ENCODE results near the gene UNK.

DNA sequence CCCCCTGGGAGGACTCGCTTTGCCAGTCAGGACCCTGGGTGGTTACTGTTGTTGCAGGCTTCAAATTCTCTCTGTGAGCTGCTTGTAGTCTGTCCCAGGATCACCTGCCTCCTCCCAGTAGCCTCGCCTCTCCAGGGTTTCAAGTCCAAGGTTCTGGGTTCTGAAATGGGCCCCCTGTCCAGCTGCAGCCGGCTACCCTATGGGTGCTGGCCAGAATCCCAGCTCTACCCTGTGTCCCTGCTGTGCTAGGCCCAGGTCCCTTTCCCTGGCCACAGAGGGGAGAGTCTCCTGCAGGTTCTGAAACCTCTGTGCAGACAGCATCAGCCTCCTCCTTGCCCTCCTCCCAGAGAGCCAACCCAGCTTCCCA is 38.2 kb downstream of the UNK start:
- no peak for TF ChIP-seq POLR2A (IDR thresholded peaks at IDR 0.05)
- TF ChIP-seq, protein P1, sequence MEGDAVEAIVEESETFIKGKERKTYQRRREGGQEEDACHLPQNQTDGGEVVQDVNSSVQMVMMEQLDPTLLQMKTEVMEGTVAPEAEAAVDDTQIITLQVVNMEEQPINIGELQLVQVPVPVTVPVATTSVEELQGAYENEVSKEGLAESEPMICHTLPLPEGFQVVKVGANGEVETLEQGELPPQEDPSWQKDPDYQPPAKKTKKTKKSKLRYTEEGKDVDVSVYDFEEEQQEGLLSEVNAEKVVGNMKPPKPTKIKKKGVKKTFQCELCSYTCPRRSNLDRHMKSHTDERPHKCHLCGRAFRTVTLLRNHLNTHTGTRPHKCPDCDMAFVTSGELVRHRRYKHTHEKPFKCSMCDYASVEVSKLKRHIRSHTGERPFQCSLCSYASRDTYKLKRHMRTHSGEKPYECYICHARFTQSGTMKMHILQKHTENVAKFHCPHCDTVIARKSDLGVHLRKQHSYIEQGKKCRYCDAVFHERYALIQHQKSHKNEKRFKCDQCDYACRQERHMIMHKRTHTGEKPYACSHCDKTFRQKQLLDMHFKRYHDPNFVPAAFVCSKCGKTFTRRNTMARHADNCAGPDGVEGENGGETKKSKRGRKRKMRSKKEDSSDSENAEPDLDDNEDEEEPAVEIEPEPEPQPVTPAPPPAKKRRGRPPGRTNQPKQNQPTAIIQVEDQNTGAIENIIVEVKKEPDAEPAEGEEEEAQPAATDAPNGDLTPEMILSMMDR (IDR thresholded peaks at IDR 0.05), result no peak

Data from right lobe of liver (tissue), 4 donors.